HepG2 (cell line): Measurements from ENCODE around the gene NINL. TPM values are rescaled to one million over a fixed set of nuclear protein-coding genes. Genes with fewer than 3 reads are reported as not detected.

Experiments used
- GTF3A ChIP-seq: sonication (generic); formaldehyde crosslinking; conservative IDR thresholded peaks from 2 replicates; pipeline ENCODE4 v1.4.0; 2020; ENCODE audit warnings: mild to moderate bottlenecking, missing genetic modification reagents
- HNF1A ChIP-seq, 2 experiments: sonication (generic) in 1 of 2; formaldehyde crosslinking in 1 of 2; IDR thresholded peaks; 2 replicates each; pipeline versions ENCODE4 v1.4.0 to v1.6.1; 2016 to 2020; ENCODE audit warnings: borderline replicate concordance in 1 of 2, low read depth in 1 of 2, mild to moderate bottlenecking in 1 of 2, missing genetic modification reagents in 1 of 2
- JARID2 ChIP-seq: sonication (generic); formaldehyde crosslinking; IDR thresholded peaks from 2 replicates; pipeline ENCODE4 v1.8.1; 2023; ENCODE audit warnings: missing genetic modification reagents, inconsistent platforms; ENCODE audit not compliant: insufficient replicate concordance
- JDP2 ChIP-seq: sonication (generic); formaldehyde crosslinking; IDR thresholded peaks from 2 replicates; pipeline ENCODE4 v1.8.1; 2022; ENCODE audit warnings: missing genetic modification reagents, borderline replicate concordance
- KAT7 ChIP-seq: IDR thresholded peaks from 2 replicates; pipeline ENCODE4 v1.6.1; 2018; ENCODE audit warnings: borderline replicate concordance, missing compliant biosample characterization
- MAX ChIP-seq: IDR thresholded peaks from 2 replicates; pipeline ENCODE4 v1.6.1; 2012; ENCODE audit warnings: inconsistent platforms
- NKX3-1 ChIP-seq: sonication (generic); formaldehyde crosslinking; IDR thresholded peaks from 2 replicates; pipeline ENCODE4 v1.5.0; 2020; ENCODE audit warnings: missing genetic modification reagents
- SMAD3 ChIP-seq: sonication (generic); formaldehyde crosslinking; IDR thresholded peaks from 2 replicates; pipeline ENCODE4 v1.4.0; 2020; ENCODE audit warnings: missing genetic modification reagents
- ZBTB21 ChIP-seq: sonication (generic); formaldehyde crosslinking; IDR thresholded peaks from 2 replicates; pipeline ENCODE4 v1.4.0; 2020; ENCODE audit warnings: missing genetic modification reagents
- ZNF225 ChIP-seq: sonication (generic); formaldehyde crosslinking; IDR thresholded peaks from 2 replicates; pipeline ENCODE4 v1.4.0; 2020; ENCODE audit warnings: mild to moderate bottlenecking, missing genetic modification reagents
- ZNF800 ChIP-seq: sonication (generic); formaldehyde crosslinking; IDR thresholded peaks from 2 replicates; pipeline ENCODE4 v1.4.0; 2020; ENCODE audit warnings: missing genetic modification reagents
- polyA plus RNA-seq, 8 experiments: library from polyadenylated mRNA; depleted of rRNA in 3 of 8; stranded (reverse) in 7 of 8; unstranded in 1 of 8; fragments of >200 nt; fragmentation: Illumina TruSeq in 4 of 8; extraction: Trizol in 4 of 8; gene quantifications; 2 replicates each; pipeline versions ENCODE4 v1.2.1 to v1.2.3, GENCODE V29; 2011 to 2016; ENCODE audit warnings: low read depth in 4 of 8, missing spikeins in 1 of 8, mixed read lengths in 1 of 8; ENCODE audit not compliant: insufficient read depth in 1 of 8
- total RNA-seq, 5 experiments: library from RNA; depleted of rRNA; stranded (reverse); fragments of >200 nt; fragmentation: Illumina TruSeq; extraction: Trizol; gene quantifications; 2 replicates each; pipeline ENCODE4 v1.2.3, GENCODE V29; 2016; ENCODE audit warnings: low read depth in 1 of 5
- TF ChIP-seq, protein P1 (sequence below): sonication (generic); formaldehyde crosslinking; IDR thresholded peaks from 2 replicates; pipeline ENCODE4 v1.5.0; 2020; ENCODE audit warnings: mild to moderate bottlenecking, missing genetic modification reagents, borderline replicate concordance

The NINL gene
- total and polyA plus RNA-seq, 2 of the 13 experiments (the other 11 are each of a cell fraction or from before 2014, with no cell fraction given), result 32.3 to 34.3 TPM

- TF ChIP-seq HNF1A (IDR thresholded peaks at IDR 0.05; ENCODE audit: low read depth) (peak; percentile 88), HNF1A (CRISPR knock-in tag; IDR thresholded peaks at IDR 0.05; ENCODE audit: borderline replicate concordance) (peak; percentile 94), ZBTB21 (peak; percentile 86), GTF3A (CRISPR knock-in tag) (peak; percentile 95; the same call in 1 of the 2 replicates), NKX3-1 (CRISPR knock-in tag) (peak; percentile 92), ZNF800 (CRISPR knock-in tag) (peak; percentile 92), SMAD3 (CRISPR knock-in tag) (peak; percentile 98), KAT7 (CRISPR knock-in tag) (no peak; the same call in 1 of the 2 replicates), JARID2 (CRISPR knock-in tag) (peak; percentile 87), ZNF225 (CRISPR knock-in tag) (no peak; the same call in 1 of the 2 replicates), JDP2 (CRISPR knock-in tag) (no peak; the same call in 1 of the 2 replicates), MAX (peak; percentile 92)
- TF ChIP-seq, protein P1, sequence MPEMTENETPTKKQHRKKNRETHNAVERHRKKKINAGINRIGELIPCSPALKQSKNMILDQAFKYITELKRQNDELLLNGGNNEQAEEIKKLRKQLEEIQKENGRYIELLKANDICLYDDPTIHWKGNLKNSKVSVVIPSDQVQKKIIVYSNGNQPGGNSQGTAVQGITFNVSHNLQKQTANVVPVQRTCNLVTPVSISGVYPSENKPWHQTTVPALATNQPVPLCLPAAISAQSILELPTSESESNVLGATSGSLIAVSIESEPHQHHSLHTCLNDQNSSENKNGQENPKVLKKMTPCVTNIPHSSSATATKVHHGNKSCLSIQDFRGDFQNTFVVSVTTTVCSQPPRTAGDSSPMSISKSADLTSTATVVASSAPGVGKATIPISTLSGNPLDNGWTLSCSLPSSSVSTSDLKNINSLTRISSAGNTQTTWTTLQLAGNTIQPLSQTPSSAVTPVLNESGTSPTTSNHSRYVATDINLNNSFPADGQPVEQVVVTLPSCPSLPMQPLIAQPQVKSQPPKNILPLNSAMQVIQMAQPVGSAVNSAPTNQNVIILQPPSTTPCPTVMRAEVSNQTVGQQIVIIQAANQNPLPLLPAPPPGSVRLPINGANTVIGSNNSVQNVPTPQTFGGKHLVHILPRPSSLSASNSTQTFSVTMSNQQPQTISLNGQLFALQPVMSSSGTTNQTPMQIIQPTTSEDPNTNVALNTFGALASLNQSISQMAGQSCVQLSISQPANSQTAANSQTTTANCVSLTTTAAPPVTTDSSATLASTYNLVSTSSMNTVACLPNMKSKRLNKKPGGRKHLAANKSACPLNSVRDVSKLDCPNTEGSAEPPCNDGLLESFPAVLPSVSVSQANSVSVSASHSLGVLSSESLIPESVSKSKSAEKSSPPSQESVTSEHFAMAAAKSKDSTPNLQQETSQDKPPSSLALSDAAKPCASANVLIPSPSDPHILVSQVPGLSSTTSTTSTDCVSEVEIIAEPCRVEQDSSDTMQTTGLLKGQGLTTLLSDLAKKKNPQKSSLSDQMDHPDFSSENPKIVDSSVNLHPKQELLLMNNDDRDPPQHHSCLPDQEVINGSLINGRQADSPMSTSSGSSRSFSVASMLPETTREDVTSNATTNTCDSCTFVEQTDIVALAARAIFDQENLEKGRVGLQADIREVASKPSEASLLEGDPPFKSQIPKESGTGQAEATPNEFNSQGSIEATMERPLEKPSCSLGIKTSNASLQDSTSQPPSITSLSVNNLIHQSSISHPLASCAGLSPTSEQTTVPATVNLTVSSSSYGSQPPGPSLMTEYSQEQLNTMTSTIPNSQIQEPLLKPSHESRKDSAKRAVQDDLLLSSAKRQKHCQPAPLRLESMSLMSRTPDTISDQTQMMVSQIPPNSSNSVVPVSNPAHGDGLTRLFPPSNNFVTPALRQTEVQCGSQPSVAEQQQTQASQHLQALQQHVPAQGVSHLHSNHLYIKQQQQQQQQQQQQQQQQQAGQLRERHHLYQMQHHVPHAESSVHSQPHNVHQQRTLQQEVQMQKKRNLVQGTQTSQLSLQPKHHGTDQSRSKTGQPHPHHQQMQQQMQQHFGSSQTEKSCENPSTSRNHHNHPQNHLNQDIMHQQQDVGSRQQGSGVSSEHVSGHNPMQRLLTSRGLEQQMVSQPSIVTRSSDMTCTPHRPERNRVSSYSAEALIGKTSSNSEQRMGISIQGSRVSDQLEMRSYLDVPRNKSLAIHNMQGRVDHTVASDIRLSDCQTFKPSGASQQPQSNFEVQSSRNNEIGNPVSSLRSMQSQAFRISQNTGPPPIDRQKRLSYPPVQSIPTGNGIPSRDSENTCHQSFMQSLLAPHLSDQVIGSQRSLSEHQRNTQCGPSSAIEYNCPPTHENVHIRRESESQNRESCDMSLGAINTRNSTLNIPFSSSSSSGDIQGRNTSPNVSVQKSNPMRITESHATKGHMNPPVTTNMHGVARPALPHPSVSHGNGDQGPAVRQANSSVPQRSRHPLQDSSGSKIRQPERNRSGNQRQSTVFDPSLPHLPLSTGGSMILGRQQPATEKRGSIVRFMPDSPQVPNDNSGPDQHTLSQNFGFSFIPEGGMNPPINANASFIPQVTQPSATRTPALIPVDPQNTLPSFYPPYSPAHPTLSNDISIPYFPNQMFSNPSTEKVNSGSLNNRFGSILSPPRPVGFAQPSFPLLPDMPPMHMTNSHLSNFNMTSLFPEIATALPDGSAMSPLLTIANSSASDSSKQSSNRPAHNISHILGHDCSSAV (CRISPR knock-in tag), result no peak
Measured at GRCh38 chr20:25508083-25508770, 77.1 kb downstream of the NINL start (continued).
